Tibial artery (tissue), 4 donors: ENCODE measurements around the gene CCDC57.
A peak's percentile ranks its signal among the peaks of the same experiment; 100 is the strongest.

ENCODE experiments used
- DNase-seq, 2 donors: peaks; one replicate each; pipeline ENCODE4 v3.0.0-alpha.2; 2019
- H3K27ac ChIP-seq, 2 donors: fragments of 200-600 bp; sonication (generic) in 1 of 2; 1 replicate in 1 of 2; 2 replicates in 1 of 2; pipeline ENCODE4 v1.5.1; 2018 to 2019; ENCODE audit warnings: mild to moderate bottlenecking in 1 of 2
- H3K27me3 ChIP-seq, 2 donors: fragments of 200-600 bp; sonication (generic) in 1 of 2; one replicate each; pipeline versions ENCODE4 v1.5.1 to v1.6.0; 2016 to 2019
- H3K36me3 ChIP-seq, 3 donors: fragments of 200-600 bp; sonication (generic) in 2 of 3; one replicate each; pipeline ENCODE4 v1.5.1; 2016 to 2019; ENCODE audit warnings: mild to moderate bottlenecking in 2 of 3
- H3K4me1 ChIP-seq, 4 donors: fragments of 200-600 bp; sonication (generic) in 2 of 4; 1 replicate in 3 of 4; 2 replicates in 1 of 4; pipeline ENCODE4 v1.5.1; 2016 to 2019
- H3K4me3 ChIP-seq, 2 donors: fragments of 200-600 bp; sonication (generic) in 1 of 2; 1 replicate in 1 of 2; 2 replicates in 1 of 2; pipeline ENCODE4 v1.5.1; 2018 to 2019; ENCODE audit warnings: mild to moderate bottlenecking in 2 of 2
- H3K9me3 ChIP-seq, 3 donors: fragments of 200-600 bp; sonication (generic) in 1 of 3; one replicate each; pipeline ENCODE4 v1.5.1; 2016 to 2019
- intact Hi-C: fragments of 100-400 bp; cut with DNase I; formaldehyde crosslinking; loops from one replicate; pipeline ENCODE4 v1.15.0; 2023; ENCODE audit warnings: low total_unique reads
- TF ChIP-seq, protein P1 (sequence below), 2 experiments: fragments of 200-600 bp in 1 of 2; fragments of 450-650 bp in 1 of 2; IDR thresholded peaks; one replicate each; pipeline ENCODE4 v1.5.1; 2017 to 2019; ENCODE audit warnings: antibody characterized with exemption in 2 of 2, mild to moderate bottlenecking in 1 of 2, moderate library complexity in 1 of 2

CCDC57 gene

DNA sequence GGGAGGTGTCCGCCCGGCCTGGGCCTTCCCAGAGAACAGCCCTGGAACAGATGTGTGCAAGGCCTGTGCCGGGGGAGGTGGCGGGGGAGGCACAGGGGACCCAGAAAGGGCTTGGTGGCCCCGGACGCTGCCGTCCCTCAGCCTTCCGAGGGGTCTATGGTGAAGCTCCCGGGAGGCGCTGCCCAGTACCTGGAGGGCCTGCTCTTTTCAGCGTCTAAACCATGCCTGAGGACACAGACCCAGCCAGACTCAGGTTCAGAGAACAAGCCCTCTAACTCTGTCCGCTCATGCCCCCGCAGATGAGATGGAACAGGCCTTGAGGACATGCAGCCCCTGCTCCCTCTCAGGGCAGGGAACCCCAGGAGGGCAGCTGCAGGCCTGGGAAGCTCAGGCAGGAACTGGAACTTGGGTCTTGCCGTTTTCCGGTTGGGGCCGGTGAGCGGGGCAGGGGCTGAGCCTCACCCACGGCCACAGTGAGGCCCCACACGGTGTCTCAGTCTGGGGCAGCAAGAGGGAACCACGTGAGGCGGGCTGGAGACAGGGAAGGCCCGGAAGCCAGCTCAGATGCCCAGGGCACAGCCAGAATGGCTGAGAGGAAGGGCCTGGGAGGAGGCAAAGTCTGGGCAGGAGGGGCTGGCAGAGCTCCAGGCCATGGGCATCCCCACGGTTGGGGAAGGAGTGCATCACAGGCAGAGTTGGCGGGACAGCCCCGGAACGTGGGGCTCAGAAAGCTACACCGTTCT, 28.7 kb upstream of the CCDC57 start:
- TF ChIP-seq, protein P1, sequence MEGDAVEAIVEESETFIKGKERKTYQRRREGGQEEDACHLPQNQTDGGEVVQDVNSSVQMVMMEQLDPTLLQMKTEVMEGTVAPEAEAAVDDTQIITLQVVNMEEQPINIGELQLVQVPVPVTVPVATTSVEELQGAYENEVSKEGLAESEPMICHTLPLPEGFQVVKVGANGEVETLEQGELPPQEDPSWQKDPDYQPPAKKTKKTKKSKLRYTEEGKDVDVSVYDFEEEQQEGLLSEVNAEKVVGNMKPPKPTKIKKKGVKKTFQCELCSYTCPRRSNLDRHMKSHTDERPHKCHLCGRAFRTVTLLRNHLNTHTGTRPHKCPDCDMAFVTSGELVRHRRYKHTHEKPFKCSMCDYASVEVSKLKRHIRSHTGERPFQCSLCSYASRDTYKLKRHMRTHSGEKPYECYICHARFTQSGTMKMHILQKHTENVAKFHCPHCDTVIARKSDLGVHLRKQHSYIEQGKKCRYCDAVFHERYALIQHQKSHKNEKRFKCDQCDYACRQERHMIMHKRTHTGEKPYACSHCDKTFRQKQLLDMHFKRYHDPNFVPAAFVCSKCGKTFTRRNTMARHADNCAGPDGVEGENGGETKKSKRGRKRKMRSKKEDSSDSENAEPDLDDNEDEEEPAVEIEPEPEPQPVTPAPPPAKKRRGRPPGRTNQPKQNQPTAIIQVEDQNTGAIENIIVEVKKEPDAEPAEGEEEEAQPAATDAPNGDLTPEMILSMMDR (IDR thresholded peaks at IDR 0.05): no peak
- H3K4me3 ChIP-seq: no peak overlapping the region
- H3K9me3 ChIP-seq: no peaks in the 10 kb centered on the region
- intact Hi-C loops: loop anchor here (10.0 kb wide), 1 partner anchor 53 kb away; no protein-coding TSS in a partner anchor
- peak overlapping the region; percentile 84 to 89 for H3K27ac ChIP-seq
- peak; percentile 88 to 97 for DNase-seq
- H3K27me3 ChIP-seq: no peaks in the 10 kb centered on the region
- H3K4me1 ChIP-seq: peaks cover 20 to 81% (median 73%) of the 10 kb centered on the region in 4 donors
- peaks cover 29 to 52% (median 36%) of the 10 kb centered on the region in 3 donors for H3K36me3 ChIP-seq

DNA sequence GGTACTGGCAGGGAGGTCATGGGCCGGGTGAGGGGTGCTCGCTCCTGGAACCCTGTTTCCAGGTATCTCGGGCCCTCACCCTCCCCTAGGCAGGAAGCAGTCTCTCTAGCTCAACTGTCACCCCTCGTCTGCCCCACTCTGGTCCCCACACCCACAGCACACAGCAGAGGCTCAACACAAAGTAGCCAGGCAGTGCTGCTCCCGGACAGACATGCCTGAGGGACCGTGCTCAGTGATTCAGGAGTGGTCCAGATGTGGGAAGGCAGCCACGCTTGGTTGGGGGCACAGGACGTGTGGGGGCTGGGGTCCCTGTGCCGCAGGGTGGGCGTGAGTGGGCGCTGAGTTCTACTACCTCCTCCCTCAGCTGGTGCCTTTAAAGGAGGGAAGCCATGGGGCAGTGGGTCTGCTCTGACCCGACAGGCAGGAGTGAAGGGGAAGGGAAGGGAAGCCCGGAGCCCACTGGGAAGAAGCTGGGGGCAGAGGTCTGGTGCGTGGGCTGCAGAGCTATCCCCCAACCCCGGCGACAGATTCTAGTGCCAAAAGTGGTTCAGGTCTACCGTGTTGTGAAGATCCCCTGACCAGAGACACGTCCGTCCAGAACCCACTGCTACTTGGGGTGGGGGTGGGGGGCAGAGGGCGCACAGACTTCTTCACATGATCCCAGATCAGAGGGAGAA, 28.0 kb upstream of the CCDC57 start:
- H3K4me1 ChIP-seq: peaks cover 20 to 81% (median 76%) of the 10 kb centered on the region in 4 donors
- no peaks in the 10 kb centered on the region for H3K9me3 ChIP-seq
- intact Hi-C loops: loop anchor here (10.0 kb wide), 1 partner anchor 54 kb away; no protein-coding TSS in a partner anchor
- TF ChIP-seq, protein P1 (IDR thresholded peaks at IDR 0.05): no peak
- peak overlapping the region; percentile 84 to 89 for H3K27ac ChIP-seq
- H3K27me3 ChIP-seq: no peaks in the 10 kb centered on the region
- H3K36me3 ChIP-seq: peaks cover 22 to 46% (median 29%) of the 10 kb centered on the region in 3 donors
- H3K4me3 ChIP-seq: no peak overlapping the region
- DNase-seq: no peak

DNA sequence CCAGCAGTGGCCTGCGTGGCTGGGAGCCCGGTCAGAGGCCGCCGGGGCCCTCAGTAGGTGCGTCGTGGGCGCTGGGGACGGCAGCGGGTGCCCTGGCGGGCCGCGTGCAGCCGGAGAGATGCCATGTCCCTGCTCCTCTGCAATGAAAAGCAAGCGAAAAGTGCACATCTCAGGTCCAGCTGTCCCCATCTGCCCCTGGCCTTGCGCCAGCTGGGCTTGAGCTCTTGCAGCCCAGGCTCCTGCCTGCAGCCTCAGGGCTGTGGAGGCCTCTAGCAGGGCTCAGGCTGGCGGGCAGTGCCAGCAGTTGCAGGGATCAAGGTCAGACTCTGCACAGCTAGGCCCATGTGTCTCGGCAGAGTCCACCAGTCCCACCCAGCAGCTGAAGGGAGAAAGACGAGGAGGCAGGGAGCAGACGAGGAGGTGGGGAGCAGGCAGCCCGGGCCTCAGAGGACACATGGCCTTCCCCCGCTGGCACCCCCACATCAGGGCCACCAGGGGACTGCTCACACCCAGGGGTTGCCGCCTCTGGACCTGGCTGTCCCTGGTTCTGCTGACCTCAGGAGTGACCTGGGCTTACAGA, 27.4 kb upstream of the CCDC57 start:
- DNase-seq: no peak
- Histone ChIP-seq H3K4me1 (peaks cover 20 to 82% (median 78%) of the 10 kb centered on the region in 4 donors), H3K27ac (peak overlapping the region; percentile 84 to 89), H3K36me3 (peaks cover 17 to 39% (median 22%) of the 10 kb centered on the region in 3 donors), H3K4me3 (no peak overlapping the region), H3K27me3 (no peaks in the 10 kb centered on the region), H3K9me3 (no peaks in the 10 kb centered on the region)
- intact Hi-C loops: loop anchor here (10.0 kb wide), 1 partner anchor 55 kb away; no protein-coding TSS in a partner anchor
- TF ChIP-seq, protein P1 (IDR thresholded peaks at IDR 0.05): no peak

- Histone ChIP-seq H3K36me3 (peaks cover 11 to 34% (median 17%) of the 10 kb centered on the region in 3 donors), H3K4me1 (peaks cover 20 to 82% (median 78%) of the 10 kb centered on the region in 4 donors), H3K9me3 (no peaks in the 10 kb centered on the region), H3K27ac (peak overlapping the region; percentile 84 to 89), H3K27me3 (no peaks in the 10 kb centered on the region), H3K4me3 (peak overlapping the region in 1 of 2 donors; percentile 12)
- TF ChIP-seq, protein P1 (IDR thresholded peaks at IDR 0.05): no peak
- intact Hi-C loops: no loop called here
- DNase-seq: peak in 1 of 2 donors; percentile 68
These were observed 26.8 kb upstream of the CCDC57 start for GRCh38 chr17:82239401-82239925.

DNA sequence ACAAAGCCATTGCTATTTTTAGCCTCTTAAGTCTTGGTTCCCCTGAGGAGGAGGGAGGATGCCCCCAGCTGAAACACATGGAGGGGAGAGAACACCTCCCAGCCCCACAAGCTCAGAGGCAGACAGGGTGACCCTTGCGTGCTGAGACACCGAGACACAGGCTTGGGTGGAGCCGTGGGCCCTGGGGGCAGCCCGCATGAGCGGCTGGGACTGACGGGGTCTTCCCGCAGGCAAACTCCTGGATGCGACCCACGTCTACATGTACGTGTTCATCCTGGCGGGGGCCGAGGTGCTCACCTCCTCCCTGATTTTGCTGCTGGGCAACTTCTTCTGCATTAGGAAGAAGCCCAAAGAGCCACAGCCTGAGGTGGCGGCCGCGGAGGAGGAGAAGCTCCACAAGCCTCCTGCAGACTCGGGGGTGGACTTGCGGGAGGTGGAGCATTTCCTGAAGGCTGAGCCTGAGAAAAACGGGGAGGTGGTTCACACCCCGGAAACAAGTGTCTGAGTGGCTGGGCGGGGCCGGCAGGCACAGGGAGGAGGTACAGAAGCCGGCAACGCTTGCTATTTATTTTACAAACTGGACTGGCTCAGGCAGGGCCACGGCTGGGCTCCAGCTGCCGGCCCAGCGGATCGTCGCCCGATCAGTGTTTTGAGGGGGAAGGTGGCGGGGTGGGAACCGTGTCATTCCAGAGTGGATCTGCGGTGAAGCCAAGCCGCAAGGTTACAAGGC, 26.0 kb upstream of the CCDC57 start:
- TF ChIP-seq, protein P1 (IDR thresholded peaks at IDR 0.05): no peak
- Histone ChIP-seq H3K27me3 (no peaks in the 10 kb centered on the region), H3K9me3 (no peaks in the 10 kb centered on the region), H3K4me1 (peaks cover 20 to 81% (median 78%) of the 10 kb centered on the region in 4 donors), H3K27ac (peak overlapping the region; percentile 84 to 89), H3K4me3 (peak overlapping the region; percentile 16 to 33), H3K36me3 (peaks cover 3 to 26% (median 9%) of the 10 kb centered on the region in 3 donors)
- intact Hi-C loops: no loop called here
- DNase-seq: peak; percentile 81 to 93
